Naive thymus-derived CD4-positive, alpha-beta T cell (primary cell): ENCODE measurements around the gene DGCR2. TPM values are rescaled to one million over a fixed set of nuclear protein-coding genes. Genes with fewer than 3 reads are reported as not detected.
"Not testable (repeated sequence)": the region's sequence is repeated elsewhere in the genome, so short reads cannot be mapped to it uniquely, and the experiment has no call there.

ENCODE experiments used
- ATAC-seq: fragments of 150-1000 bp; cut with Tn5 transposase; 2 replicates; pipeline ENCODE4 v1.10.0; 2021; ENCODE audit warnings: mild to moderate bottlenecking, moderate library complexity
- CTCF ChIA-PET: fragments of 350-600 bp; sonication (Branson Sonifier 250); formaldehyde crosslinking; loops from one replicate; lab custom pipeline; 2021; ENCODE audit warnings: antibody characterized with exemption; lab: Charles Lee
- POLR2A ChIA-PET: fragments of 350-600 bp; sonication (Branson Sonifier 250); formaldehyde crosslinking; loops from one replicate; lab custom pipeline; 2021; ENCODE audit warnings: antibody characterized with exemption, inconsistent platforms; lab: Charles Lee
- DNase-seq, 9 donors: peaks; one replicate each; pipeline versions ENCODE4 v3.0.0 to v3.0.0-alpha.2; 2020 to 2022; ENCODE audit warnings: mixed read lengths in 1 of 9
- H3K27ac ChIP-seq: one replicate; pipeline ENCODE4 v1.7.0; 2013; ENCODE audit warnings: mild to moderate bottlenecking, low read depth, low read length, moderate library complexity
- H3K27me3 ChIP-seq, 2 donors: one replicate each; pipeline ENCODE4 v1.7.0; 2013; ENCODE audit warnings: low read length in 2 of 2, mild to moderate bottlenecking in 2 of 2, moderate library complexity in 2 of 2; ENCODE audit not compliant: control insufficient read depth in 2 of 2, insufficient read depth in 2 of 2
- H3K36me3 ChIP-seq, 3 experiments: 1 replicate in 2 of 3; 2 replicates in 1 of 3; pipeline ENCODE4 v1.7.0; 2013; ENCODE audit warnings: low read length in 3 of 3, mild to moderate bottlenecking in 3 of 3, moderate library complexity in 1 of 3; ENCODE audit not compliant: insufficient read depth in 3 of 3, control insufficient read depth in 2 of 3
- H3K4me1 ChIP-seq, 2 donors: one replicate each; pipeline ENCODE4 v1.7.0; 2013; ENCODE audit warnings: low read length in 2 of 2, mild to moderate bottlenecking in 2 of 2, moderate library complexity in 1 of 2; ENCODE audit not compliant: control insufficient read depth in 2 of 2, insufficient read depth in 2 of 2
- H3K4me3 ChIP-seq: 2 replicates; pipeline ENCODE4 v1.7.0; 2013; ENCODE audit warnings: mild to moderate bottlenecking, low read length
- H3K9me3 ChIP-seq, 3 experiments: 1 replicate in 2 of 3; 2 replicates in 1 of 3; pipeline ENCODE4 v1.7.0; 2013; ENCODE audit warnings: low read length in 3 of 3; ENCODE audit not compliant: control insufficient read depth in 2 of 3
- H3K27ac Mint-ChIP-seq, 9 donors: one replicate each; pipeline ENCODE4 v1.8.0; 2020 to 2022; ENCODE audit warnings: mixed read lengths in 9 of 9, mild to moderate bottlenecking in 8 of 9, moderate library complexity in 5 of 9, inconsistent platforms in 2 of 9
- H3K27me3 Mint-ChIP-seq, 5 donors: one replicate each; pipeline ENCODE4 v1.8.0; 2021 to 2022; ENCODE audit warnings: mixed read lengths in 5 of 5, mild to moderate bottlenecking in 1 of 5
- H3K36me3 Mint-ChIP-seq, 5 donors: one replicate each; pipeline ENCODE4 v1.8.0; 2020 to 2022; ENCODE audit warnings: mixed read lengths in 5 of 5, mild to moderate bottlenecking in 3 of 5, inconsistent platforms in 1 of 5
- H3K4me1 Mint-ChIP-seq, 7 donors: one replicate each; pipeline ENCODE4 v1.8.0; 2020 to 2022; ENCODE audit warnings: mixed read lengths in 7 of 7, mild to moderate bottlenecking in 3 of 7, inconsistent platforms in 1 of 7
- H3K4me3 Mint-ChIP-seq, 10 donors: one replicate each; pipeline ENCODE4 v1.8.0; 2020 to 2022; ENCODE audit warnings: mild to moderate bottlenecking in 10 of 10, mixed read lengths in 10 of 10, moderate library complexity in 6 of 10, inconsistent platforms in 2 of 10
- H3K9me3 Mint-ChIP-seq, 11 donors: one replicate each; pipeline ENCODE4 v1.8.0; 2020 to 2022; ENCODE audit warnings: mixed read lengths in 11 of 11, mild to moderate bottlenecking in 4 of 11, inconsistent platforms in 1 of 11, moderate library complexity in 1 of 11
- intact Hi-C, 2 donors: fragments of 100-400 bp; cut with micrococcal nuclease; formaldehyde crosslinking; loops; one replicate each; pipeline ENCODE4 v1.15.1; 2023
- polyA plus RNA-seq, 2 donors: library from polyadenylated mRNA; unstranded; fragments of 300-500 nt; fragmentation: Illumina TruSeq; gene quantifications; one replicate each; pipeline ENCODE4 v1.2.3, GENCODE V29; 2021
- total RNA-seq, 6 experiments: library from RNA in 5 of 6; stranded (reverse) in 5 of 6; gene quantifications; 1 replicate in 5 of 6; 2 replicates in 1 of 6; pipeline ENCODE4 v1.2.3 and lab custom pipeline; 2021 to 2026

Gene DGCR2
- total and polyA plus RNA-seq, 7 experiments from 2014 or later = 38.8 to 81.9 (median 50.4) TPM

DNA sequence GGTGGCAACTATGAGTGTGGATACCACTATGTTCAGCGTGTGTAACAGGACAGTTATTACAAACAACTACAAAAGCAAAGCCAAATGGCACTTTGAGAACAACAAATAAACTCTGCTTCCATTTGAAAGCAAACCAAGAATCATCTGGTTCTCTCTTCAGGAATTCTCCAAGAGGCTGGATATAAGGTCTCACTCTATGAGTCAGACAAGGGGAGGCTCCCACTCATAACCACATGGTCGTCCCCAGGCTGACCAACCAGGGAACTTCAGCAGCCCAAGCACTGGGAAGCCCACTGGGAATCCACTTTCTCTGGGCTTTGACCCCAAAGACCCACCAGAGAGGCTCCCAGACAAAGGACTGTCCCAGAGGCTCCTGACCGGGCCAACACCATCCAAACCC lies 35.3 kb downstream of the DGCR2 start:
- Mint-ChIP-seq H3K27me3 (no peaks in the 10 kb centered on the region), H3K4me3 (no peak overlapping the region), H3K4me1 (peaks cover 7 to 54% (median 48%) of the 10 kb centered on the region in 7 donors), H3K27ac (peak overlapping the region in 1 of 9 donors; percentile 83), H3K9me3 (no peaks in the 10 kb centered on the region), H3K36me3 (peaks cover 1 to 40% (median 26%) of the 10 kb centered on the region in 5 donors)
- Histone ChIP-seq H3K4me3 (no peak overlapping the region), H3K27ac (no peak overlapping the region), H3K27me3 (no peaks in the 10 kb centered on the region), H3K36me3 (peaks cover 3 to 44% (median 6%) of the 10 kb centered on the region in 3 experiments), H3K4me1 (no peaks in the 10 kb centered on the region), H3K9me3 (no peaks in the 10 kb centered on the region)
- POLR2A ChIA-PET = no interaction called here
- intact Hi-C loops = loop anchor here in 1 of 2 donors (1.0 kb wide), 1 partner anchor 44 kb away; no protein-coding TSS in a partner anchor
- no peak for DNase-seq
- ATAC-seq = no peak
- CTCF ChIA-PET = no interaction called here

DNA sequence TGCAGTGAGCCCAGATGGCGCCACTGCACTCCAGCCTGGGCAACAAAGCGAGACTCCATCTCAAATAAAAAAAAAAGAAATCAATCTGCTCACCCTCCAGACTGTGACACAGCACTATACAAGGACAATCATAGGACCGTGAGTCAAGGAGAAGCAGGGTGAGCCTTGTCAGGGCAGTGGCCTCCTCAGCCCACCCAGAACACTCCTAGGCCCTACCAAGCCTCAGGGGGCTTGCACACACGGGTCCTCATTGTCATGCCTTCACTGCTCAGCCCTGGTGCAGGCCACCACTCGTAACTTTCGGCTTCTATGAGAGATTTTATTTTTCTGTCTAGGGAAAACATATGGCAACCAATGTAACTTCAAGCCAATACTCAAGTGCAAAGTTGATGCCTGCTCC lies 35.8 kb downstream of the DGCR2 start:
- H3K9me3 Mint-ChIP-seq = no peaks in the 10 kb centered on the region
- intact Hi-C loops = loop anchor here in 1 of 2 donors (1.0 kb wide), 1 partner anchor 43 kb away; no protein-coding TSS in a partner anchor
- ChIA-PET POLR2A (no interaction called here), CTCF (no interaction called here)
- Histone ChIP-seq H3K4me1 (no peaks in the 10 kb centered on the region), H3K27me3 (no peaks in the 10 kb centered on the region), H3K9me3 (no peaks in the 10 kb centered on the region), H3K4me3 (no peak overlapping the region), H3K27ac (no peak overlapping the region), H3K36me3 (peaks cover 3 to 49% (median 6%) of the 10 kb centered on the region in 3 experiments)
- peaks cover 1 to 37% (median 26%) of the 10 kb centered on the region in 5 donors for H3K36me3 Mint-ChIP-seq
- H3K4me3 Mint-ChIP-seq = no peak overlapping the region
- ATAC-seq (peak; percentile 69), DNase-seq (no peak)
- peak overlapping the region in 1 of 9 donors; percentile 83 for H3K27ac Mint-ChIP-seq
- no peaks in the 10 kb centered on the region for H3K27me3 Mint-ChIP-seq
- peaks cover 7 to 49% (median 44%) of the 10 kb centered on the region in 7 donors for H3K4me1 Mint-ChIP-seq

DNA sequence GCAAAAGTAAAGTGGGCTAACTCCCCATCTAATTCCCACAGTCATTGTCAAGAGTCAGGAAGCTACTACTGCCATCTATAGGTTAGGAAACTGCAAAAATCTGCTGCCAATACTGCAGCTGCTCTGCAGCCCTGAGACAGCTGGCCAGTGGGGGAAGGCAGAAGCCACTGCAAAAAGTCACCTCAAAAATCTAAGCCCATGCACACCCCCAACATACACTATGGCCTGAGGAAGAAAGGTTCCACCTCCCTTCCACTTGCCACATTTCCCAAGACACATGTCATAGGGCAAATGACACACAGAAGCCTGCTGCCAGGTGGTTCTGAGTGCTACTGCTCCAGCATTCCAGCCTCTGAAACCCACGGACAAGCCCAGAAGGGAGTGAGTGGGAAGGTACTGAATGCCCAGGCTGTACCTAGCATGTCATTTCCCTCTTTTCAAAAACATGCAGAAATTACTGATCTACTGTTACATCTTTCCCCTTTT lies 36.9 kb downstream of the DGCR2 start:
- intact Hi-C loops = no loop called here
- H3K27me3 Mint-ChIP-seq = no peaks in the 10 kb centered on the region
- peaks cover 7 to 42% (median 37%) of the 10 kb centered on the region in 7 donors for H3K4me1 Mint-ChIP-seq
- Histone ChIP-seq H3K4me3 (no peak overlapping the region), H3K27ac (no peak overlapping the region), H3K36me3 (peaks cover 3 to 57% (median 6%) of the 10 kb centered on the region in 3 experiments), H3K27me3 (no peaks in the 10 kb centered on the region), H3K4me1 (no peaks in the 10 kb centered on the region), H3K9me3 (no peaks in the 10 kb centered on the region)
- H3K27ac Mint-ChIP-seq = peak overlapping the region in 4 of 9 donors; percentile 11 to 40 (median 21)
- DNase-seq (no peak), ATAC-seq (peak; percentile 18)
- peaks cover 1 to 42% (median 26%) of the 10 kb centered on the region in 5 donors for H3K36me3 Mint-ChIP-seq
- POLR2A ChIA-PET = interaction anchor here (0.6 kb wide), 1 partner anchor 203 kb away, joined by 3 read pairs; no protein-coding TSS in a partner anchor
- no peak overlapping the region for H3K4me3 Mint-ChIP-seq
- H3K9me3 Mint-ChIP-seq = no peaks in the 10 kb centered on the region
- CTCF ChIA-PET = no interaction called here

DNA sequence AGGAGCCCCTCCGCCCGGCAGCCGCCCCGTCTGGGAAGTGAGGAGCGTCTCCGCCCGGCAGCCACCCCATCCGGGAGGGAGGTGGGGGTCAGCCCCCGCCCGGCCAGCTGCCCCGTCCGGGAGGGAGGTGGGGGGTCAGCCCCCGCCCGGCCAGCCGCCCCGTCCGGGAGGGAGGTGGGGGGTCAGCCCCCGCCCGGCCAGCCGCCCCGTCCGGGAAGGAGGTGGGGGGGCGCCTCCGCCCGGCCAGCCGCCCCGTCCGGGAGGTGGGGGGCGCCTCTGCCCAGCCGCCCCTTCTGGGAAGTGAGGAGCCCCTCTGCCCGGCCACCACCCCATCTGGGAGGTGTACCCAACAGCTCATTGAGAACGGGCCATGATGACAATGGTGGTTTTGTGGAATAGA lies 37.6 kb downstream of the DGCR2 start:
- H3K27ac Mint-ChIP-seq, ATAC-seq, H3K27ac ChIP-seq, H3K27me3 ChIP-seq, H3K4me1 ChIP-seq, POLR2A ChIA-PET, CTCF ChIA-PET, DNase-seq, H3K27me3 Mint-ChIP-seq, H3K9me3 ChIP-seq, H3K4me3 ChIP-seq, H3K4me3 Mint-ChIP-seq, H3K9me3 Mint-ChIP-seq, intact Hi-C loops: not testable (repeated sequence)
- Mint-ChIP-seq H3K4me1 (peaks cover 7 to 41% (median 34%) of the 10 kb centered on the region in 7 donors), H3K36me3 (peaks cover 3 to 46% (median 26%) of the 10 kb centered on the region in 5 donors)
- H3K36me3 ChIP-seq = peaks cover 3 to 62% (median 11%) of the 10 kb centered on the region in 3 experiments

DNA sequence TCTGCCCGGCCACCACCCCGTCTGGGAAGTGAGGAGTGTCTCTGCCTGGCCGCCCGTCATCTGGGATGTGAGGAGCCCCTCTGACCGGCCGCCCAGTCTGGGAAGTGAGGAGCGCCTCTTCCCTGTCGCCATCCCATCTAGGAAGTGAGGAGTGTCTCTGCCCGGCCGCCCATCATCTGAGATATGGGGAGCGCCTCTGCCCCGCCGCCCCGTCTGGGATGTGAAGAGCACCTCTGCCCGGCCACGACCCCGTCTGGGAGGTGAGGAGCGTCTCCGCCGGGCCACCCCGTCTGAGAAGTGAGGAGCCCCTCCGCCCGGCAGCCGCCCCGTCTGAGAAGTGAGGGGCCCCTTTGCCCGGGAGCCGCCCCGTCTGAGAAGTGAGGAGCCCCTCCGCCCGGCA lies 38.1 kb downstream of the DGCR2 start:
- CTCF ChIA-PET, POLR2A ChIA-PET, H3K27me3 ChIP-seq, H3K4me1 ChIP-seq, intact Hi-C loops, H3K4me3 Mint-ChIP-seq, H3K27ac Mint-ChIP-seq, H3K27me3 Mint-ChIP-seq, ATAC-seq, DNase-seq, H3K27ac ChIP-seq, H3K9me3 ChIP-seq, H3K9me3 Mint-ChIP-seq, H3K4me3 ChIP-seq: not testable (repeated sequence)
- peaks cover 3 to 60% (median 12%) of the 10 kb centered on the region in 3 experiments for H3K36me3 ChIP-seq
- peaks cover 3 to 43% (median 26%) of the 10 kb centered on the region in 5 donors for H3K36me3 Mint-ChIP-seq
- H3K4me1 Mint-ChIP-seq = peaks cover 7 to 39% (median 32%) of the 10 kb centered on the region in 7 donors

DNA sequence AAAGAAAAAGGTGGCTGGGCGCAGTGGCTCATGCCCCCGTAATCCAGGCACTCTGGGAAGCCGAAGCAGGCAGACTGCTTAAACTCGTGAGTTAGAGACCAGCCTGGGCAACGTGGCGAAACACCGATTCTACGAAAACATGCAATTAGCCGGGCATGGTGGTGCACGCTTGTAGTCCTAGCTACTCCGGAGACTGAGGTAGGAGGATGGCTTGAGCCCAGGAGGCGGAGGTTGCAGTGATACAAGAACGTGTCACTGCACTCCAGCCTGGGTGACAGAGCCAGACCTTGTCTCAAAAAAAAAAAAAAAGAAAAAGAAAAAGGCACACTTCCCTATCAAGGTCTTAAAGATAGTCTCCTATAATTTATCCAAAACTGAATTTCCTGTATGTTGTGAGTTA lies 39.4 kb downstream of the DGCR2 start:
- no peak overlapping the region for H3K4me3 ChIP-seq
- H3K9me3 ChIP-seq = no peaks in the 10 kb centered on the region
- Mint-ChIP-seq H3K9me3 (no peaks in the 10 kb centered on the region), H3K4me1 (peaks cover 7 to 30% (median 27%) of the 10 kb centered on the region in 7 donors), H3K27me3 (no peaks in the 10 kb centered on the region), H3K4me3 (no peak overlapping the region), H3K36me3 (peaks cover 3 to 37% (median 14%) of the 10 kb centered on the region in 5 donors), H3K27ac (no peak overlapping the region)
- no peak for DNase-seq
- no peaks in the 10 kb centered on the region for H3K4me1 ChIP-seq
- intact Hi-C loops = no loop called here
- no peak overlapping the region for H3K27ac ChIP-seq
- POLR2A ChIA-PET = no interaction called here
- peaks cover 0 to 47% (median 10%) of the 10 kb centered on the region in 3 experiments for H3K36me3 ChIP-seq
- no peaks in the 10 kb centered on the region for H3K27me3 ChIP-seq
- ATAC-seq = no peak
- CTCF ChIA-PET = interaction anchor here (0.7 kb wide), 1 partner anchor 23 kb away, joined by 3 read pairs; no protein-coding TSS in a partner anchor

DNA sequence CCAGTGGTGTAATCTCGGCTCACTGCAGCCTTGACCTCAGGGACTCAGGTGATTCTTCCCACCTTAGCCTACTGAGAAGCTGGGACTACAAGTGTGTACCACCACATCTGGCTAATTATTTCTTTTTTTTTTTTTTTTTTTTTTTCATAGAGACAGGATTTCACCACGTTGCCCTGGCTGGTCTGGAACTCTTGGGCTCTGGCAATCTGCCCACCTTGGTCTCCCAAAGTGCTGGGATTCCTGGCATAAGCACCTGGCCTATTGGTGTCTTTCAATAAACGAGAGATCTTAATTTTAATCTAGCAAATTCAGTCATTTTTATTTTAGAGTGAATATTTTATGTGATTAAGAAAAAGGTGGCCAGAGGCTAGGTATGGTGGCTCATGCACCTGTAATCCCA lies 40.1 kb downstream of the DGCR2 start:
- POLR2A ChIA-PET = no interaction called here
- DNase-seq = no peak

More for the DNA sequence above, 40.1 kb downstream of the DGCR2 start:
- H3K27ac Mint-ChIP-seq = no peak overlapping the region
- no peaks in the 10 kb centered on the region for H3K27me3 Mint-ChIP-seq
- ATAC-seq = no peak
- no peak overlapping the region for H3K4me3 ChIP-seq
- CTCF ChIA-PET = interaction anchor here (1.1 kb wide), 1 partner anchor 12 kb away, joined by 4 read pairs; no protein-coding TSS in a partner anchor
- no peaks in the 10 kb centered on the region for H3K9me3 Mint-ChIP-seq
- no peaks in the 10 kb centered on the region for H3K27me3 ChIP-seq
- H3K9me3 ChIP-seq = no peaks in the 10 kb centered on the region
- H3K4me3 Mint-ChIP-seq = no peak overlapping the region
- H3K4me1 Mint-ChIP-seq = peaks cover 7 to 30% (median 25%) of the 10 kb centered on the region in 7 donors
- H3K36me3 Mint-ChIP-seq = peaks cover 3 to 36% (median 13%) of the 10 kb centered on the region in 5 donors
- H3K27ac ChIP-seq = no peak overlapping the region
- H3K4me1 ChIP-seq = no peaks in the 10 kb centered on the region
- peaks cover 0 to 40% (median 8%) of the 10 kb centered on the region in 3 experiments for H3K36me3 ChIP-seq
- intact Hi-C loops = no loop called here
